Naive B cell (primary cell): Measurements from ENCODE around the gene MZB1. TPM values are rescaled to one million over a fixed set of nuclear protein-coding genes. Genes with fewer than 3 reads are reported as not detected.
"Not testable (repeated sequence)": the region's sequence is repeated elsewhere in the genome, so short reads cannot be mapped to it uniquely, and the experiment has no call there.

Experiments
- ATAC-seq, 2 donors: fragments of 150-1000 bp; cut with Tn5 transposase; 2 replicates each; pipeline ENCODE4 v1.10.0; 2021; ENCODE audit warnings: low read depth in 2 of 2, mild to moderate bottlenecking in 2 of 2, moderate library complexity in 2 of 2
- DNase-seq: peaks from one replicate; pipeline ENCODE4 v3.0.0; 2022
- H3K27ac Mint-ChIP-seq, 6 donors: one replicate each; pipeline ENCODE4 v1.8.0; 2020 to 2022; ENCODE audit warnings: mild to moderate bottlenecking in 6 of 6, mixed read lengths in 6 of 6, moderate library complexity in 5 of 6, inconsistent platforms in 2 of 6
- H3K27me3 Mint-ChIP-seq, 3 donors: one replicate each; pipeline ENCODE4 v1.8.0; 2021 to 2022; ENCODE audit warnings: mixed read lengths in 3 of 3, mild to moderate bottlenecking in 1 of 3
- H3K36me3 Mint-ChIP-seq, 2 donors: one replicate each; pipeline ENCODE4 v1.8.0; 2020 to 2022; ENCODE audit warnings: mixed read lengths in 2 of 2, inconsistent platforms in 1 of 2, mild to moderate bottlenecking in 1 of 2
- H3K4me1 Mint-ChIP-seq, 3 donors: one replicate each; pipeline ENCODE4 v1.8.0; 2020 to 2022; ENCODE audit warnings: mixed read lengths in 3 of 3, inconsistent platforms in 1 of 3, mild to moderate bottlenecking in 1 of 3, moderate library complexity in 1 of 3
- H3K4me3 Mint-ChIP-seq, 8 donors: one replicate each; pipeline ENCODE4 v1.8.0; 2020 to 2022; ENCODE audit warnings: mild to moderate bottlenecking in 8 of 8, mixed read lengths in 8 of 8, moderate library complexity in 8 of 8, inconsistent platforms in 2 of 8
- H3K9me3 Mint-ChIP-seq, 7 donors: one replicate each; pipeline ENCODE4 v1.8.0; 2020 to 2022; ENCODE audit warnings: mixed read lengths in 7 of 7, mild to moderate bottlenecking in 5 of 7, inconsistent platforms in 2 of 7, moderate library complexity in 1 of 7
- polyA plus RNA-seq, 6 donors: library from polyadenylated mRNA; unstranded; fragments of 300-500 nt; fragmentation: Illumina TruSeq; gene quantifications; one replicate each; pipeline ENCODE4 v1.2.3, GENCODE V29; 2021; ENCODE audit warnings: low read depth in 6 of 6

MZB1 gene
- polyA plus RNA-seq, 6 donors from 2014 or later: 49.7 to 105 (median 88.1) TPM

DNA sequence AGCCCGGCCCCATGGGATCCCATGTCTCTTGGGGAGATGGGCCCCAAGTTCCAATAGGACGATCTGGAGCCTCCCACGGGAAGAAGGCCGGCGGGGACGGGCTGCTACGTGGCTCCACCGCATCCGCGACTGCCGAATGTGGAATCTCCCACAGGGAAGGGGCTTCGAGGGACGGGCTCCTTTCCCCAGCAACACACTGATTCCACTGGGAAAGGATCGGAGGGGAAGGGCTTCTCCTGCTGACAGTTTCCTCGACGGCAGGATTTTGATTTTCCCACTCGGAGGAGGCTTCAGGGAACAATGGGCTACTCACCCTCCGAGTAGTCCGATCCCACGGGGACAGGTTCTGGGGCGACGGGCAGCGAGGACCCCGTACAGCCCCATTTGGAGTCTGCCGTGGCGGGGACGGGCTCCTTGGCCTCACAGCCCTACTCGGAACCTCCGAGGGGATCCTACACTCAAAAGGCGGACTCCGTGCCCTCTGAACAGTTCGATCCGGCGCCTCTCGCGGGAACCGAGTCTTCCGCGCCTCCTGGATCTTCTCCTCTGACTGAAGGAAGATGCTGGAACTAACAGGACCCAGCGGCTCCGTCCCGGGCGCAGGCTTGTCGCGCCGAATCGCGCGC, 3.9 kb upstream of the MZB1 start:
- Mint-ChIP-seq H3K36me3 (no peaks in the 10 kb centered on the region), H3K9me3 (no peaks in the 10 kb centered on the region), H3K27me3 (no peaks in the 10 kb centered on the region), H3K27ac (peak overlapping the region in 4 of 6 donors; percentile 66 to 96 (median 86)), H3K4me3 (peak overlapping the region; percentile 83 to 97 (median 96)), H3K4me1 (peaks cover 32 to 54% (median 41%) of the 10 kb centered on the region in 3 donors)
- DNase-seq (no peak), ATAC-seq (no peak)

GRCh38 chr5:139392678-139393496, 3.2 kb upstream of the MZB1 start:
- Mint-ChIP-seq H3K4me3 (peak overlapping the region; percentile 83 to 97 (median 96)), H3K4me1 (peaks cover 39 to 61% (median 48%) of the 10 kb centered on the region in 3 donors), H3K27me3 (no peaks in the 10 kb centered on the region), H3K9me3 (no peaks in the 10 kb centered on the region), H3K27ac (peak overlapping the region in 5 of 6 donors; percentile 77 to 96 (median 90)), H3K36me3 (no peaks in the 10 kb centered on the region)
- ATAC-seq (peak; percentile 69 to 71), DNase-seq (peak; percentile 88)

DNA sequence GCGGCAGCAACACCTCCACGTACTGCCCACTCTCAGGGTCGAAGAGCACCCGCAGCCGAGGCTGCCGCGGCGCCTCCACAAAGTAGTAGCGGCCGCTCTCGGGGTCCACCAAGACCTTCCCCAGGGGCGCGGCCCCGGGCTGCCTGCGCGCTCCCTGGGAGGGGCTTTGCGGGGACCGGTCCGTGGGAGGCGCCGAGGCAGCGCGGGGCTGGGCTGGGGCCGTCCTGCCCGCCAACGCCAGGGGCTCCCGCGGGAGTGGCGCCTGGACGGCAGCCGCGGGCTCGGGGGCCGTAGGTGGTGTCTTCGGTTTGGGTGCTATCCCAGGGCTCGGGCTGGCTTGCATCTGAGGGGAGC, 2.6 kb upstream of the MZB1 start:
- Mint-ChIP-seq H3K9me3 (no peaks in the 10 kb centered on the region), H3K27me3 (no peaks in the 10 kb centered on the region), H3K36me3 (no peaks in the 10 kb centered on the region), H3K27ac (peak overlapping the region in 3 of 6 donors; percentile 90 to 94 (median 94)), H3K4me3 (peak overlapping the region; percentile 83 to 97 (median 96)), H3K4me1 (peaks cover 41 to 67% (median 54%) of the 10 kb centered on the region in 3 donors)
- ATAC-seq (peak in 1 of 2 donors; percentile 21), DNase-seq (no peak)

- Mint-ChIP-seq H3K4me3 (peak overlapping the region; percentile 83 to 97 (median 93)), H3K4me1 (peaks cover 46 to 67% (median 60%) of the 10 kb centered on the region in 3 donors), H3K9me3 (no peaks in the 10 kb centered on the region), H3K27me3 (no peaks in the 10 kb centered on the region), H3K27ac (peak overlapping the region in 5 of 6 donors; percentile 73 to 98 (median 94)), H3K36me3 (no peaks in the 10 kb centered on the region)
- ATAC-seq (peak; percentile 1), DNase-seq (peak; percentile 22)
These were observed 2.0 kb upstream of the MZB1 start for GRCh38 chr5:139391570-139392323.

GRCh38 chr5:139390639-139391569, 1.2 kb upstream of the MZB1 start:
- peak overlapping the region; percentile 61 to 97 (median 96) for H3K4me3 Mint-ChIP-seq
- no peak for DNase-seq
- no peaks in the 10 kb centered on the region for H3K36me3 Mint-ChIP-seq
- peak overlapping the region; percentile 33 to 99 (median 94) for H3K27ac Mint-ChIP-seq
- ATAC-seq: no peak
- H3K9me3 Mint-ChIP-seq: no peaks in the 10 kb centered on the region
- no peaks in the 10 kb centered on the region for H3K27me3 Mint-ChIP-seq
- peaks cover 53 to 75% (median 68%) of the 10 kb centered on the region in 3 donors for H3K4me1 Mint-ChIP-seq

- Mint-ChIP-seq H3K36me3 (no peaks in the 10 kb centered on the region), H3K4me3 (peak overlapping the region; percentile 89 to 97 (median 94)), H3K27ac (peak overlapping the region; percentile 90 to 99 (median 95)), H3K9me3 (no peaks in the 10 kb centered on the region), H3K27me3 (no peaks in the 10 kb centered on the region), H3K4me1 (peaks cover 66 to 90% (median 89%) of the 10 kb centered on the region in 3 donors)
- DNase-seq: peak; percentile 80
- ATAC-seq: peak; percentile 33 to 34
These were observed 1.4 kb downstream of the MZB1 start for GRCh38 chr5:139388198-139388821.

- DNase-seq: no peak
- peak overlapping the region; percentile 89 to 97 (median 94) for H3K4me3 Mint-ChIP-seq
- no peaks in the 10 kb centered on the region for H3K36me3 Mint-ChIP-seq
- H3K4me1 Mint-ChIP-seq: peaks cover 66 to 88% (median 87%) of the 10 kb centered on the region in 3 donors
- no peaks in the 10 kb centered on the region for H3K27me3 Mint-ChIP-seq
- H3K9me3 Mint-ChIP-seq: no peaks in the 10 kb centered on the region
- no peak for ATAC-seq
- H3K27ac Mint-ChIP-seq: peak overlapping the region; percentile 90 to 99 (median 95)
These were observed 2.0 kb downstream of the MZB1 start for GRCh38 chr5:139387611-139388197.

DNA sequence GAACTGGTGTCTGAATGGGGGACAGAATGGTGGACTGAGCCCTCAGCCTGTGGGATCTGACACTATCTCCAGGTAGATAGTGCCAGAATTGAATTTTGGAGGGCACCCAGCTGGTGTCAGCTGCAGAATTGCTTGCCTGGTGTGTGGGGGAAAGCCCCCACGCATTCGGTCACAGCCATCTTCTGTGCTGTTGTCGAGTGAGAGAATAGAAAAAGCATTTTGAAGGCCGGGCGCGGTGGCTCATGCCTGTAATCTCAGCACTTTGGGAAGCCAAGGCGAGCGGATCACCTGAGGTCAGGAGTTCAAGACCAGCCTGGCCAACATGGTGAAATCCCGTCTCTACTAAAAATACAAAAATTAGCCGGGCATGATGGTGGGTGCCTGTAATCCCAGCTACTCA, 2.8 kb downstream of the MZB1 start:
- DNase-seq, H3K9me3 Mint-ChIP-seq, ATAC-seq, H3K27me3 Mint-ChIP-seq, H3K36me3 Mint-ChIP-seq: not testable (repeated sequence)
- peaks cover 73 to 96% (median 93%) of the 10 kb centered on the region in 3 donors for H3K4me1 Mint-ChIP-seq
- peak overlapping the region; percentile 54 to 99 (median 92) for H3K27ac Mint-ChIP-seq
- H3K4me3 Mint-ChIP-seq: peak overlapping the region; percentile 86 to 97 (median 93)

DNA sequence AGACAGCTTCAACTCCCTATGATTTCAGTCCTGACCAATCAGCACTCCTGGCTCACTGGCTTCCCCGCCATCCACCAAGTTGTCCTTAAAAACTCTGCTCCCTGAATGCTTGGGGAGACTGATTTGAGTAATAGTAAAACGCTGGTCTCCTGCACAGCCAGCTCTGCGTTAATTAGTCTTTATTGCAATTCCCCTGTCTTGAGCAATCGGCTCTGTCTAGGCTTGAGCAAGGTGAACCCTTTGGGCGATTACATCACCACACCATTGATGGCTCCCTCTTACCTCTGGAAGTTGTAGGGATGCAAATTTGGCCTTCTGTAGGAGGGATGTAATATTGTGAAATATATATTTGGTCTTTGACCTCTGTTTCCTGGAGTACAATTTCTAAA, 3.7 kb downstream of the MZB1 start:
- Mint-ChIP-seq H3K4me3 (peak overlapping the region in 6 of 8 donors; percentile 18 to 97 (median 92)), H3K27ac (peak overlapping the region in 5 of 6 donors; percentile 70 to 99 (median 90)), H3K36me3 (no peaks in the 10 kb centered on the region), H3K27me3 (no peaks in the 10 kb centered on the region), H3K9me3 (no peaks in the 10 kb centered on the region), H3K4me1 (peaks cover 66 to 89% (median 86%) of the 10 kb centered on the region in 3 donors)
- DNase-seq: no peak
- no peak for ATAC-seq

DNA sequence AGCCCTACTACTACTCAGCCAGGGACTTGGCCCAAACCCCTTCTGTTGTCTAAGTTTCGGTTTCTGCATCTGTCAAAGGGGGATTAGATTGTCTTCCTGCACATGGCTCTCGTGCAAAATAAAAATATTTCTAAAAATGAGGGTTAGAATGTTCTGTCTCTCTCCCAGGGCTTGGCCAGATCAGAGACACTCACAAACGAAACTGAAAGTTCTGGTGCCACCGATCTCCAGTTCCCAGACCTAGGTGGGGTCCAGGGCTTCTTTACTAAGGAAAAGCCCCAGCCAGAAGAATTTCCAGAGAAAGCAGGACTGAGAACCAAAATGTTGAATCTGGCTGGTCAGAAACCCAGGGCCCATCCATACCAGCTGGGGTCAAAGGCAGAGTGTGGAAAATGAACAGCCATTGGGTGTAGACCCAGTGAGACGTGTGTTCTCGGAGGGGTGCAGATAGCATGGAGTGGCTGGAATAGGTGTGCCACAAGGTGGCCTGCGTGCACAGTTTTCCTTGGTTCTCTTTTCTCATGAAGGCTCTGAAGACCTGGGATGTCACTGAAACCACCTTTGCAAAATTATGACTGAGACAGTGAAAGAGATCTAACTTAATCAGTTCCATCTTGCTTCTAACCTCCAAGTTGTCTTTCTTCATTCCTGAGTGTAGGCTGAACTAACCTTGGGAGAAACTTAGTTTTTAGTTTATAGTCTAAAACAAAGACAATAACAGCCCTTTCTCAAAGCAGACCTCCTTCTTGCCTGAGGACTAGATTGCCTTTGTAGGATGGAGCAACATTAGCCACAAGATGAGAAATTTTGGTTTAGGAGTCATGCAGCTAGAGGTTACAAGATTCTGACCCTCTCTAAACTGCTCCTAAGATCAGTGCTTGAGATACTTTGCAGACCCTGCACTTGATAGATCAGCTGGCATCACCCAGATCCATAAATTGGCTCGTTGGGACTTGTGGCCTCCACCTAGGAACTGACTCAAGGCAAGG, 4.4 kb downstream of the MZB1 start:
- peak overlapping the region; percentile 40 to 97 (median 88) for H3K4me3 Mint-ChIP-seq
- H3K4me1 Mint-ChIP-seq: peaks cover 62 to 84% (median 81%) of the 10 kb centered on the region in 3 donors
- no peaks in the 10 kb centered on the region for H3K9me3 Mint-ChIP-seq
- ATAC-seq (no peak), DNase-seq (no peak)
- peak overlapping the region; percentile 85 to 99 (median 94) for H3K27ac Mint-ChIP-seq
- H3K27me3 Mint-ChIP-seq: no peaks in the 10 kb centered on the region
- H3K36me3 Mint-ChIP-seq: no peaks in the 10 kb centered on the region

- no peaks in the 10 kb centered on the region for H3K27me3 Mint-ChIP-seq
- H3K4me3 Mint-ChIP-seq: peak overlapping the region; percentile 40 to 97 (median 88)
- ATAC-seq: no peak
- no peaks in the 10 kb centered on the region for H3K36me3 Mint-ChIP-seq
- no peaks in the 10 kb centered on the region for H3K9me3 Mint-ChIP-seq
- peak overlapping the region; percentile 85 to 96 (median 94) for H3K27ac Mint-ChIP-seq
- peaks cover 61 to 81% (median 78%) of the 10 kb centered on the region in 3 donors for H3K4me1 Mint-ChIP-seq
- DNase-seq: no peak
These were observed 5.1 kb downstream of the MZB1 start for GRCh38 chr5:139384591-139385051.
